ENCODE data around the gene DYRK2. TPM values are rescaled to one million over a fixed set of nuclear protein-coding genes. Genes with fewer than 3 reads are reported as not detected.

DYRK2 gene
- total RNA-seq: 10 to 100 TPM; 22.5 to 35.3 TPM

GRCh38 chr12:67648521-67649260 lies at the start of gene DYRK2:
TSS of gene DYRK2 (plus strand) at chr12:67648745. CDS start at chr12:67649134, 389 bp downstream.
- H3K27me3 ChIP-seq (replicated peaks; ENCODE audit: insufficient read depth): no peaks in the 10 kb centered on the region
- no peaks in the 10 kb centered on the region for H3K9me3 ChIP-seq
- peak within 1 kb of the TSS; percentile 92 for H3K4me3 ChIP-seq
- TF ChIP-seq CTCF (IDR thresholded peaks at IDR 0.05): no peak
- no peaks in the 10 kb centered on the region for H3K36me3 ChIP-seq
- peak within 1 kb of the TSS; percentile 85 to 93 for H3K27ac ChIP-seq
- ATAC-seq (ENCODE audit: insufficient number of reproducible peaks, low FRiP score, low read depth) (peak; percentile 58), DNase-seq (ENCODE audit: low spot score) (peak; percentile 25)
- peaks cover 19 to 32% of the 10 kb centered on the region in 2 donors for H3K4me1 ChIP-seq (ENCODE audit: control insufficient read depth in 1 of 2, low read depth in 2 of 2)

GRCh38 chr12:67599691-67600090 lies 48.9 kb upstream of the DYRK2 start:
- Histone ChIP-seq H3K4me1 (ENCODE audit: control insufficient read depth in 1 of 2, low read depth in 2 of 2) (no peaks in the 10 kb centered on the region), H3K4me3 (no peak overlapping the region), H3K27me3 (replicated peaks; ENCODE audit: insufficient read depth) (no peaks in the 10 kb centered on the region), H3K9me3 (no peaks in the 10 kb centered on the region), H3K27ac (no peak overlapping the region), H3K36me3 (no peaks in the 10 kb centered on the region)
- ATAC-seq (ENCODE audit: insufficient number of reproducible peaks, low FRiP score, low read depth) (no peak), DNase-seq (ENCODE audit: low spot score) (no peak)
- no peak for TF ChIP-seq CTCF (IDR thresholded peaks at IDR 0.05)

GRCh38 chr12:67601126-67601525 lies 47.4 kb upstream of the DYRK2 start:
- Histone ChIP-seq H3K4me1 (ENCODE audit: control insufficient read depth in 1 of 2, low read depth in 2 of 2) (no peaks in the 10 kb centered on the region), H3K27ac (no peak overlapping the region), H3K36me3 (no peaks in the 10 kb centered on the region), H3K9me3 (no peaks in the 10 kb centered on the region), H3K4me3 (no peak overlapping the region), H3K27me3 (replicated peaks; ENCODE audit: insufficient read depth) (no peaks in the 10 kb centered on the region)
- no peak for TF ChIP-seq CTCF (IDR thresholded peaks at IDR 0.05)
- no peak for DNase-seq (ENCODE audit: low spot score)
- ATAC-seq (ENCODE audit: insufficient number of reproducible peaks, low FRiP score, low read depth): no peak

GRCh38 chr12:67609226-67609870 lies 39.2 kb upstream of the DYRK2 start:
- H3K36me3 ChIP-seq: no peaks in the 10 kb centered on the region
- DNase-seq (ENCODE audit: low spot score) (no peak), ATAC-seq (ENCODE audit: insufficient number of reproducible peaks, low FRiP score, low read depth) (no peak)
- H3K27ac ChIP-seq: no peak overlapping the region
- no peaks in the 10 kb centered on the region for H3K4me1 ChIP-seq (ENCODE audit: control insufficient read depth in 1 of 2, low read depth in 2 of 2)
- no peaks in the 10 kb centered on the region for H3K27me3 ChIP-seq (replicated peaks; ENCODE audit: insufficient read depth)
- H3K4me3 ChIP-seq: no peak overlapping the region
- H3K9me3 ChIP-seq: no peaks in the 10 kb centered on the region
- no peak for TF ChIP-seq CTCF (IDR thresholded peaks at IDR 0.05)

- no peaks in the 10 kb centered on the region for H3K36me3 ChIP-seq
Measured at GRCh38 chr12:67613040-67613439, 35.5 kb upstream of the DYRK2 start.

More at GRCh38 chr12:67613040-67613439, 35.5 kb upstream of the DYRK2 start:
- no peak for DNase-seq (ENCODE audit: low spot score)
- H3K27me3 ChIP-seq (replicated peaks; ENCODE audit: insufficient read depth): no peaks in the 10 kb centered on the region
- H3K4me1 ChIP-seq (ENCODE audit: control insufficient read depth in 1 of 2, low read depth in 2 of 2): peaks cover 4 to 10% of the 10 kb centered on the region in 2 donors
- ATAC-seq (ENCODE audit: insufficient number of reproducible peaks, low FRiP score, low read depth): no peak
- TF ChIP-seq CTCF (IDR thresholded peaks at IDR 0.05): no peak
- no peak overlapping the region for H3K27ac ChIP-seq
- H3K9me3 ChIP-seq: no peaks in the 10 kb centered on the region
- no peak overlapping the region for H3K4me3 ChIP-seq
